D721Med (cell line): ENCODE data around the gene OPCML.

ENCODE experiments used
- DNase-seq: peaks from one replicate; pipeline ENCODE4 v3.0.0; 2011; ENCODE audit warnings: low spot score; ENCODE audit not compliant: insufficient read length
- FAIRE-seq: peaks from 2 replicates; lab custom pipeline; 2011; peaks lifted over from hg19 to GRCh38; lab: Jason Lieb, UNC
- TF ChIP-seq, protein P1 (sequence below): IDR thresholded peaks from 2 replicates; pipeline ENCODE4 v1.5.1; 2012; ENCODE audit warnings: mild to moderate bottlenecking, control low read depth; ENCODE audit not compliant: insufficient read depth; ENCODE audit errors: missing control alignments

Gene OPCML

DNA sequence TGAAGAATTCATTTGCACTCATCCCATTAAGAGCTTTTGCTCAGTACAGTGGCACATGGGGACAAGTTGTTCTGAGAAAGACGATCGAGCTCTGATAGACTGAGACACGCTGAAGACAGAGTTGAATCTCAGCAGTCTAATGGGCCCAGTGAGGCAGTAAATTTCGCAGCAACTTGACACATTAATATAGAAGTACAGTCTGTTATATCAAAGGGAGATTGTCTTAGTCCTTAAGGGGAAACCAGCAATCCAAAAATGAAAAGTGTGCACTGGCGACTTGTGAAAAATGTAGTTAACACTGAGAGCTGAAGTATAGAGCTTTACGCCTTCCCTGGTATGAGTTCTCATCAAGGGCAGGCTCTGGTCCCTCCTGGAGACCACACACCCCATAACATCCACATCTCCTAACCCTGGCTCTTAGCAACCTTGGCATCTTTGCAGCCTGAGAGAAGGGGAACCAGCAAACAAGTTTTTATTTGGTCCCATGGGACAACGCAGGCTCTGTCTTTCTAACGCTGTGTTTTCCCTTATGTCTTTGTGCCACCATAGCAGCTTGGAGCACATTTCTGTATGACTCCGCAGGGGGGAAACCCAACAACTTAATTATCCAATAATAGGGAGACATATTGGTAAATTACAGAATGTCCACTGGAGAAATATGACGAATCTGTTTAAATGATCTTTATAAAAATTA lies 952.5 kb downstream of the OPCML start:
- TF ChIP-seq, protein P1, sequence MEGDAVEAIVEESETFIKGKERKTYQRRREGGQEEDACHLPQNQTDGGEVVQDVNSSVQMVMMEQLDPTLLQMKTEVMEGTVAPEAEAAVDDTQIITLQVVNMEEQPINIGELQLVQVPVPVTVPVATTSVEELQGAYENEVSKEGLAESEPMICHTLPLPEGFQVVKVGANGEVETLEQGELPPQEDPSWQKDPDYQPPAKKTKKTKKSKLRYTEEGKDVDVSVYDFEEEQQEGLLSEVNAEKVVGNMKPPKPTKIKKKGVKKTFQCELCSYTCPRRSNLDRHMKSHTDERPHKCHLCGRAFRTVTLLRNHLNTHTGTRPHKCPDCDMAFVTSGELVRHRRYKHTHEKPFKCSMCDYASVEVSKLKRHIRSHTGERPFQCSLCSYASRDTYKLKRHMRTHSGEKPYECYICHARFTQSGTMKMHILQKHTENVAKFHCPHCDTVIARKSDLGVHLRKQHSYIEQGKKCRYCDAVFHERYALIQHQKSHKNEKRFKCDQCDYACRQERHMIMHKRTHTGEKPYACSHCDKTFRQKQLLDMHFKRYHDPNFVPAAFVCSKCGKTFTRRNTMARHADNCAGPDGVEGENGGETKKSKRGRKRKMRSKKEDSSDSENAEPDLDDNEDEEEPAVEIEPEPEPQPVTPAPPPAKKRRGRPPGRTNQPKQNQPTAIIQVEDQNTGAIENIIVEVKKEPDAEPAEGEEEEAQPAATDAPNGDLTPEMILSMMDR = no peak
- FAIRE-seq (no peak), DNase-seq (no peak)

DNA sequence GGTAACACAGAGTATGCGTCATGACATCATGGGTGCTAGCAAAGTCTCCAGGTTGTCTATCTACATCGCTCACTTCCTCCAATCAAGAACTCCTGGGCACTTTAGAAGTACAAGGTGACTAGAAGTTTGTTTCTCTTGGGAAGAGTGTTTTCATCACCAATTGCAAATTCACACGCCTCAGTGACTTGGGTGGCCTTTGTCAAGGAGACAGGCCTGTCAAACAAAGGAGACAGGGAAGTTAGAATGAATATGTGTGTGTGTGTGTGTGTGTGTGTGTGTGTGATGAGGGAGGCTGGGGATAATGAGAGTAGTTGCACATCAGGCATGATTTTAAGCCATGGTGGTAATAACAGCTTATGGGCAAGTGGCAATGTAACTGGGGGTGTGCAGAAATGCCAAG lies 953.2 kb downstream of the OPCML start:
- DNase-seq (no peak), FAIRE-seq (no peak)
- TF ChIP-seq, protein P1 = no peak

DNA sequence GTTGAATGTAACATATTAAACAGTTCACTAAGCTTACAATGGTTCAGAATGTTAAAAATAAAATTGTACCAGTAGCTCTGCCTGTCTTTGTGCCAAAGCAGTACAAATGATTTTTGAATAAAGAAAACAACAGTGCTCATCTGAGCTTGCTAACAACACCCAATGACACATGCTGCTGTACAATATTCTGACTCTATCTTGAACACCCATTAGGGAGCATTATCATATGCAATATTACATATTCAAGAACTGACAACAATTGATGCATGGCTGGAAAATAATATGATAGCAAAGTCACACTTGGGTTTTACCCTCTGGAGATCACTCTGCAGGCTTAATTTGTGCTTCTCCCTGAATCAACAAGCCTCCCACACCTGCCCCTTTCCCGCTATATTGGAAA lies 953.7 kb downstream of the OPCML start:
- DNase-seq (no peak), FAIRE-seq (no peak)
- TF ChIP-seq, protein P1 = no peak

DNA sequence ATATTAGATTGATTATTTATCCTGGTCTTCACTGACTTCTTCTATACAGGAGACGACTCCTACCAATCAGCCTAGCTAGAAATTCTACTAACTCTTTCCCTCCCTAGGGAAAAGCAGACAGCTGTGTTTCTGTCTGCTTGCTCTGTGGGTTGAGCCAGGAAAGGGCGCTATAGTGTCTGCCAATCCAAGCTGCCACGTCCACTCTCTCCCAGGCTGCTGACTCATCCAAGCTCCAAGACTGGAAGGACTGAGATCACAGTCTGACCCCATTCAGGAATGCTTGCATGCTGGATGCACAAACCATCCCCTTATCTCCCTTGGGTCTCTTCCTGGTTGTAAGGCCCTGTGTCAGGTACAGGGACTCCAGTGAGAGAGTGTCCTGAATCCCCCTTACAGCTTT lies 955.6 kb downstream of the OPCML start:
- TF ChIP-seq, protein P1 = no peak
- no peak for FAIRE-seq

DNA sequence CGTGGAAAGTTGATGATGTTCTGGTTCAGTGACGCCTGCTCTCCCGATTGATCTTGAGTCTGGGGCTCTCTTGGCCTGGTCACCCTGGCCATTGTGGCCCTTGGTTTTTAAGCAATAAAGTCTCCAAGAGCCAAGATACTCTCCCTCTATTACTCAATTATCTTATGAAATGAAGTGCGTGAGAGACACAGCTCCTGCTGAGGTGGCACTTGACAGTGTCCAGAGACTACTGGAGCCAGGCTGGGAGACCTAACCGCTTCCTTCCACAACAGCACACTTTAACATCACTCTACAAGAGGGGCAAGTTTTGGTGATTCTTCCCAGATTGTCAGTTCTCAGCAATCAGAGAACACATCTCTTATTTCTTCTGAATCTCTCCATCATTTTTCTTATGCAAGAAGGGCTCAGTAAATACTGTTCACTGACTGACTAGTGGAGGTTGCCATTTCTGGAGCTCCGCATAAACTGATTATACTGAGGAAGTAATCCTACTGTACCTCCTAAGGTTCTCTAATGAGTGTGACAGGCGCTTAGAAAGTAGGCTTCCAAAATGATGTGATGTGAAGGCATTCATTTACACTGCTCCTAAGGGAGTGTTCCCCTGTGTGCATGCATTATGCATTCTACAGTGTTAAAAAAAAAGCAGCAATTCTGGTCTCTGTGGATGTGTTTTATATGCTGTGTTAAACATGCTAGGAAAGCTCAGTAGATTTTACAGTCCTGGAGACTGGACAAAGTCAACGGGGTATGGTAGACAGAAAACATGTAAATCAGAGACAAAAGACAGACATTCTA lies 968.0 kb downstream of the OPCML start:
- DNase-seq = no peak
- TF ChIP-seq, protein P1 = no peak
- no peak for FAIRE-seq

More for the DNA sequence above, 955.6 kb downstream of the OPCML start:
- DNase-seq = no peak

DNA sequence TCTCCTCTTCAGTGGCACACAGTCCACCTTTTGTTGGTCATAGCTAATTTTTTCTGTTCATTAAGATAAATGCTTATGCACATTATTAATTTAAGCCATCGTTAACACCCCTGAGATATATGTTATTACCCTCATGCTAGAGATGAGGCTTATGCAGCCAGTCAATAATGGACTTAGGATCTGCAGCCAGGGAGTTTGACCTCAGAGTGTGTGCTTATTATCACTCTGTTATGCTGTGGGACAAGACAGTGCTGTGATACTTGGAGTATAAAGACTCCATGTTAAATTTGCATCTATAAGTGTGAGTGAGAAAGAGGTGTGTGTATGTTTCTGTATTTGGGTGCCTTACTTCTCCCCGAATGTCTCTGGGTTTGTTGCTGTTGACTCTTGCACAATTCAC lies 969.3 kb downstream of the OPCML start:
- no peak for FAIRE-seq
- TF ChIP-seq, protein P1 = no peak
- no peak for DNase-seq

DNA sequence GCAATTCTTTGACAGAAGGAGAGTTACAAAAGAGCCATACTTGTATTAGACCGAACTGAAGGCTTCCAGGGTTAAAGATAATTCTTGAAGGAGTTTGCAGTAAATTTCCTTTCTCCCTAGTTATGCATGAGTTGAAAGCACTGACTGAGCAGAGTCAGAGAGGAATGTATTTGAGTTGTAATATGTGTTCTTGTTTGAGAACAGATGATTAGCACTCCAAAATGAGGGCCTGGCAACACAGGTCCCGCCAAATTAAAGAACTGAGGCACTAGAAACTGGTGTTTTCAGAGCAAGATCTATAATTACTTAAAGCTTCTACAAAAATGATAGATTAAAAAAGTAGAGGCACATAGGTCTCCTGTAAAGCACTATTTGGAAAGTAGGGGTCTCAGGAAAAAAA lies 970.4 kb downstream of the OPCML start:
- DNase-seq = no peak
- FAIRE-seq = no peak
- TF ChIP-seq, protein P1 = no peak
